Raji (cell line): ENCODE results near the gene TM9SF2.
A peak's percentile ranks its signal among the peaks of the same experiment; 100 is the strongest.

Experiments
- POLR2A ChIP-seq: IDR thresholded peaks from 2 replicates; pipeline ENCODE4 v1.6.1; 2011; ENCODE audit warnings: low read depth, low read length, control low read depth; ENCODE audit not compliant: insufficient read depth

The TM9SF2 gene

DNA sequence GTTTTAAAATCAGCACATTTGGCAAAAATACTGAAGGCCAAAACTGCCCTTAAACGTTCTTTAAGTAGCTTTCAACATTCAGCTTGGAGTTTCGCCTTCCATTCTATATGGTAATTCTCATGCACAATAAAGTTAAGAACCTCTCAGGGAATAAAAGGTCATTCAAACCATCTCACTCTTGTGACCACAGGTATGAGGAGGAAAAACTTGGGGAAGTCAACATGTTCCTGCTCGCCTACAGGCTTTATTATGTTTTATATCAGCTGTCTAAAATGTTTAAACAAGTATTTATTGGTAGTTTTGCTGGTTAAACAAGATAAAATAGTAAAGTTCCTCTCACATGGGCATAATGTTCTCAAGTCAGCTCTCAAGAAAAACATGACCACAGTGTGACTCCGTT is 19.9 kb upstream of the TM9SF2 start:
- TF ChIP-seq POLR2A: no peak

DNA sequence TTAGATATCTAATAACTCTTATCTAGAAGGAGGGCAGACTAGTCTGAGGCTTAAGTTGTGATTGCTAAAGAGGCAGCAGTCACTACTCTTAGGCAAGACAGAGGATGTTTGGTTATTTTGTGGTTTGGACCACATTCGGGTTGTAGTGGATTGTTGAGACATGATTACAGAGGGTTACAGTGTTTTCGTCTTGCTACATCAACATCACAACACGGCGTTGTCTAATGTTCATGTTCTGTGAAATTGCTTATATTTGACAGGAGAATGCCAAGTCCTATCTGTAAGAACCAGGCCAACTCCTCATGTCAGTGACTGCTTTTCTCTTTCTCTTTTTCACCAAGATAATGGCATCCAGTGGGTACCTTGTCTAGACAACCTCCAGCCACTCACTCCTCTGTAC is 16.8 kb upstream of the TM9SF2 start:
- no peak for TF ChIP-seq POLR2A

DNA sequence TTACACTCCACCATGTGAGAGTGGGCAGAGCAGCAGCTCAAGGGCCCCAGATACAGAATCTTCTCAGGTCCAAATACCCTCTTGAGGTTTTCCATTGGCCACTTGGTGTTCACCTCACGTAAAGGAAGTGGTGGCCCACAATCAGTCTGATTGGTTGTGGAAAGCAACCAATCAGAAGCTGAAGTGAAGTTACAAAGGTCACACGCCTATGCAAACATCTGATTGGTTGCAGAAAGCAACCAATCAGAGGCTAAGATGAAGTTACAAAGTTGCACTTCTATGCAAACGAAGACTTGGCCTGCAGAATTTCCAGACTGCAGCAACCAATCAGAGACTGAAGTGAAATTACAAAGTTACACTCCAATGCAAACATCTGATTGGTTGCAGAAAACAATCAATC is 14.3 kb upstream of the TM9SF2 start:
- no peak for TF ChIP-seq POLR2A

DNA sequence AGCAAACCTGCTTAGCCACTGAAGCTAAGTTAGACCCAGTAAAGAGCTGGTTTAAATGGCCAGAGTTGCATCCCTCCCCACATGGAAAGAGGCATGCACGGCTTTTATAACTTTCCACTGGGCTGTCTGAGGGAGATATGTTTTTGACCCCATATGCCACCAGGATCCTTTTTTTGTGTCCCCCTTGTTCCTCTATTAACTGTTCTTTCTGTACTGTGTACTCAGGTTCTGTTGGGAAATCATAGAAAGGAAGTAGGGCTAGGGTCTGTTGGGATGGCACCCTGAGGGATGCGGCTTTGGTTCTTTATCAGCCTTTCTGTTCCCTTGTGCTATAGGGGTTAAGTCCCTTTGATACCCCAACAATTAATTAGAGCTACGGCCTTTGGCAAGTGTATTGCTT is 12.2 kb upstream of the TM9SF2 start:
- no peak for TF ChIP-seq POLR2A

DNA sequence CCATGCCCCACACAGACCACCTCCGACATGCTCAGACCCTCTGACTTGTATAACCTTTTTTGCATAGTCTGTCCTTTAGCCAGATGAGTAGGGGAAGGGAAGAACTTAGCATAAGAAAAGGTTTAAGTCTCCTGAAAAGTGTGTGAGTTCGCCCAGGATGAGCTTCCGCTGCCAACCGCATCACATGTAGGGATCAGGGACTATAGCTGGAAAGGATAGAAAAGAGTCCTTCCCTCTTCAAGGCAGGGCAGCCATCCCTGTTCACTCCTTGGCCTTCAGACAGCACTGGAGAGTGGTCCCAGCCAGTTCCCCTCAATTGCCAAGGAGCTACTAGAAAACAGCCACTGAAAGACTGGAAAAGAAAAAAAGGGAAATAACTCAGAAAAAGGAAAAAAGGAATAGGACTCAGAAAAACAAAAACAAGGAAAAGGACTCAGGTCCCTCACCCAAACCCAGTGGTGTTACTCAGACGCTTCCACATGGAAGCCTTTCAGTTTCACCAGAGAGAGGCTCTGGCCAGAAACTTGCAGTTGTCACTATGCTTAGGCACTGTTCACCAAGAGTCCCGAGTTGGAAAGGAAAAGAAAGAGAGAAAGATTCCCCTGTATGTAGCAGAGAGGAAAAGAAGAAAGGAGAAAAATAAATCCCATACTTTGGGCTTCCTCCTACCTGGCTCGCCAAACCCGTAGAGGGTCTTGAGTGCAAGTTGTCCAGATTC is 5.6 kb upstream of the TM9SF2 start:
- TF ChIP-seq POLR2A: no peak

DNA sequence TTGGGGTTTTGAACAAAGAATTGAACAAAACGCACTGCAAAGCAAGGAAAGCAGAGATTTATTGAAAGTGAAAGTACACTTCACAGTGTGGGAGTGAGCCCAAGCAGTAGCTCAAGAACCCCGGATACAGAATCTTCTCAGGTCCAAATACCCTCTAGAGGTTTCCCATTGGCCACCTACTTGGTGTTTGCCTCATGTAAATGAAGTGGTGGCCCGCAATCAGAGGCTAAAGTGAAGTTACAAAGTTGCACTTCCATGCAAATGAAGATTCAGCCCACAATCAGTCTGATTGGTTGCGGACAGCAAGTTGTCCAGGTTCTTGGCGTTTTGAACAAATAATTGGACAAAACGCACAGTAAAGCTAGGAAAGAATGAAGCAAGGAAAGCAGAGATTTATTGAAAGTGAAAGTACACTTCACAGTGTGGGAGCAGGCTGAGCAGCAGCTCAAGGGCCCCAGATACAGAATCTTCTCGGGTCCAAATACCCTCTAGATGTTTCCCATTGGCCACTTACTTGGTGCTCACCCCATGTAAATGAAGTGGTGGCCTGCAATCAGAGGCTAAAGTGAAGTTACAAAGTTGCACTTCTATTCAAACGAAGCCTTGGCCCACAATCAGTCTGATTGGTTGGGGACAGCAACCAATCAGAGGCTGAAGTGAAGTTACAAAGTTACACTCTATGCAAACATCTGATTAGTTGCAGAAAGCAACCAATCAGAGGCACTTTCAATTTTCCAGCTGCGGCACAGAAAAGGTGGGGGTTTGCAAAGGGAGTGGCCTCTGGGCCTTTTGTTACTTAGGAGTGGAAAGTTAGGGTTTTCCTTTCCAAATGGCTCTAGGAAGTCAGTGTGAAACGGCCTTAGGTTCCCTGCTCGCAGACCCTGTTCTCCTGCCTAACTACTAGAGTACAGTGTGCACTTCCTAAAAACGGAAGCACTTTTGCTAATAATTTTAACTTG is 4.8 kb upstream of the TM9SF2 start:
- TF ChIP-seq POLR2A: no peak

DNA sequence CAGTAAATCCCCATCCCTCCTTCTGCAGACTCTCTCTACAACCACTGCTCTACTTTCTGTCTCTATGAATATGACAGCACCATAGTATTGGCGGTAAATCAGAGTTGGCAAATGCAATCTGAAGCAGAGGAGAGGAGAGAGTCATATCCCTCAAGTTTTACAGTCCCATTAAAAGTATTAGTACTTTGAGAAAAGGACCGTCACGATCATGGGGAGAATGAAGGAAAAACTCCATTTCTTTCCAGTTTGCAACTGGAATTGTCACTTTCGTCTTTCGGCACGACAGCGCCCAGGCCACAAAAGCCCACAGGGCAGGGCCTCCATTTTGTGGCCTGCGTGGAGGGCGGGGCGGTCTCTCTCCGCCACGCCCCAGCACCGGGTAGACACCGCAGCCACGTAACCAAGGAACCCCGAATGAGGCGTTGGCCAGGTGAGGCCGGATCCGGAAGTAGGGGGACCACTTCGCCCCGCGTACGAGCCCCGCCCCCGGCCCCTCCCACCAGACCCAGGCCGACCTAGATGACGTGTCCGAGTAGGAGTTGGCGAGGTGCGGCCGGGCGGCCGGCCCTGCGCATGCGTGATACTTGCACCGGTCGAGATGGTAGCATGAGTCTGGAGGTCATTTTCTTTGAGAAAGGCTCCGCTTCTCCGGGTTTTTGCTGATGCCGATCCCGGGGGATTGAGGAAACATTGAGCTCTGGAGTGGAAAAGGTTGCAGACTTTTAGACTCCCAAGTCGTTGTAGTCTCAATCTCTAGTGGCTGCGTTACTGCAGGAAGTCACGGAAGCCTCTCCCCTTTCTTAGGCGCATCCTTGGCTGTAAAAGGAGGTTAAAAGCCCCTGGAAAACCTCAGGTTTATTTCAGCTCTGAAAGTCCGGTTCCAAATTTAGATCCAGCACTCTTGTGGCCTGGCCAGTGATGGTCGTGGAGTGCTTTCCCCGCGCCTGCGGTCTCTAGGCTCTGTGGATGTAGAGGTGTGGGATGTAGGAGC is 2.8 kb upstream of the TM9SF2 start:
- TF ChIP-seq POLR2A: peak; percentile 78

DNA sequence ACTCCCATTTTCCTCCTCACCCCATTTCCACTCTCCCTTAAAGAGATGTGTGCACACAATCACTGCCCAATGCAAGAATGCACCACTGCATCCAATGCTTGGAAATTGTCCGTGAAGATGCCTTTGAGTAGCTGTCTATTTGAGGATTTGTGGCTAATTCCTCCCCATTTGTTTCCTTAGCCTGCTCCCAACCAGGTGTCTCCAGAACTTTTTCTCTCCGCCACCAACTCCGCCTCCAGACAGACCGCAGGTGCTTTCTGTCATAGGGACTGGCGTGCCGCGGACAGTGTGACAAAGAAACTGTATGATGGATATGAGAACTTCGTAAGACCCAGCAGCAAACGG is 461 bp upstream of the TM9SF2 start:
- no peak for TF ChIP-seq POLR2A

DNA sequence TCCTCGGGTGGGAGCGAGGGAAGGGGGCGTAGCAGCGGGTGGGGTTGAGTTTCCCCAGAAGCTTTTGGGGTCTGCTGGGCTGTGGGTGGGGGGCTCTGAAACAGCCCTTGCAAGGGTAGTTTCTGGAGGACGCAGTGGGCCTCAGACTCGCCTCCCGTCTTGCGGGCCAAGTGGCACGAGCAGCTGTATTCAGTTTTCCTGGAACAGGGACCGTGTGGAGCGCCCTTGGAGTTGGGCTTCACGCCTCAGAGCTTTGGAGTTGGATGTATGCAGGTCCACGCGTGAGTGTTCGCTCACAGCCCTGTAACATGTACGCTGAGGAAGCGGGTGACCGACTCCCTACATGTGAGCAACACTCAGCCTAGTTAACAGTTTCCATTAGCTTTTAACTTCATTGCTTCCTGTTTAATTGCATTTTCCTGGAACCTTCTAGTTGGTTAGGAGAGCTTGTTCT is 603 bp downstream of the TM9SF2 start:
- TF ChIP-seq POLR2A: no peak

DNA sequence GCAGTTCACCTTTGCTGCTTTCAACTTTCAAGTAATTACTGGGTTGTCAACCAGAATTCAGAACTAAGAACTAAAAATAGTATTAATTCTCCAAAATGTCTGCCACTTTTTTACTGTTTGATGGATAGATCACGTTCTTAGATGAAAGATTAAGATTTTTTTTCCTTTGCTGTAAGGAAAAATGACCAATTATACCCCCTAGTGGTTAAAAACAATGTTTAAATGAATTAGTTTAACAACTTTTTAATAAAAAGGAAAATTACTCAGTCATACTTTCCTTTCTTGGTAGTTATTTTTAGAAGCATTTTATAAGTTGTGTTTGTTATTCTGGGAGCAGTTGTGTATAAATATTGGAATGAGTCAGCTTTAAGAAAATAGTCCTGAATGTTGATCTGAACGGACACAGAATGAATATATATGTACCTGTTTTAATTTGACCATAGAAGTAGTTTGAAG is 4.6 kb downstream of the TM9SF2 start:
- no peak for TF ChIP-seq POLR2A

DNA sequence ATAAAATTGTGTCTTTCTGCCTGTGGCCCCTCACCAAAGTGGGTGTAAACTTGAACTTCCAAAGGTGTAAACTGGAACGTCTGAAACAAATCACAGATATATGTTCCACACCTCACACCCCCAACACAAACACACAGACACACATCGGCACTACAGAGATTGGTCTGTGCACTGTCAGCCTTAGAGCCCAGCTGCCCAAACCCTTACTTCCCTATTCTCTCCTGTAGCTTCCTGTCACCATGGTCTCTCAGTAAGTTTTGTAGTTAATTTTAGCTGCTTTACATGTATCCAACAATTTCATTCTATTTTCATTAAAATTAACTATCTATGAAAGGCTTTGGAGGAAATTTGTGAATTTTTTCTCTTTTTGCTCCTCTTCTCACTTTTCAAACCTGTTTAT is 5.4 kb downstream of the TM9SF2 start:
- no peak for TF ChIP-seq POLR2A

DNA sequence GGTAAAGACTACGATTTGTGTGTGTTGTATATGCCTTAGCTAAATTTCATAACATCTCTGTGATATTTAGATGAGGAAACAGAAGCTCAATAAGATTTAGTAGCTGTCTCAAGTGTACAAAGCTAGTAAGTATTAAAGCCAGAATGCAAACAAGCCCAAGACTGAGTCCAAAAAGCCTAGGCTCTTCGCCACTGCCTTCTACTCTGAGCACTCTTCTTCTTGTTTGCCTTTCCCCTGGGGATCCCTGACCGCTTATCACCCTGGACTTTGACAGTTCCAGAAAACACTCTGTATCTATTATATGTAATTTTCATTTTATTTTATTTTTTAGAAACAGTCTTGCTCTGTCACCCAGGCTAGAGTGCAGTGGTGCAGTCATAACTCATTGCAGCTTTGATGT is 5.8 kb downstream of the TM9SF2 start:
- TF ChIP-seq POLR2A: no peak

DNA sequence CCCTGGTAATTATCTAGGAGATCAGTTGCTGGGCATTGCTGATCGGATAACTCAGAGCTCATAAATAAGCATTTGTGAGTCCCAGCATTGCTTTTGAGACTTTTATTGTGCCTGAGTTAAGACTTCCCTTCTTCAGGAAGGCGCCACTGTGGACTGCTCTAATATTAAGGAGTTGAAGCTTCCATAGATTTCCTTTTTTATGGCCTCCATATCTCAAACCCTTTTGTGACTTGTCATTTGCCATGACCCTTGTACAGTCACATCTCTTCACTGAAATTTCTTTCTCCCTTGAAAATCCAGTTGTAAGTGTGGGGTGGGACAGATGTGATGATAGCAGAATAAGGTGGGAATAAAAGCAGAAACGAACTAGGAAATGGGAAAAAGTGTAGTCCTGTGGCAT is 6.3 kb downstream of the TM9SF2 start:
- TF ChIP-seq POLR2A: no peak

DNA sequence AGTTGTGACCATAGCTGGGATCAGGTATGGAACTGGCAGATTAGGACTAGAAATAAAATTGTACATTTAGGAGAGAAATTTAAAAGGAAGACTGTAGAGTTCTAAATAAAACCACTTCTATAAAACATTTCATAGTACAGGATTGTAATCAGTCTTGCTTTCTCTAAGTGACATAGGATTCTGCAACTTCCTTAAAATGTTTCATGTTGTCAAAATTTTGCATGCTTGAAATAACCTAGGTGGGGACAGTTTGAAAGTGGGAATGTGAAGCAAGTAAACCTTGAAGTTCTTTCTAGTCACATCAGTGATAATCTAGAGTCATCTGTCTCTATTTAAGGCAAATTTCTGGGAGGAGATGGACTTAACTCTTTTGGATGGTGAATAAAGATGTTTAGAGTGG is 6.7 kb downstream of the TM9SF2 start:
- TF ChIP-seq POLR2A: no peak

DNA sequence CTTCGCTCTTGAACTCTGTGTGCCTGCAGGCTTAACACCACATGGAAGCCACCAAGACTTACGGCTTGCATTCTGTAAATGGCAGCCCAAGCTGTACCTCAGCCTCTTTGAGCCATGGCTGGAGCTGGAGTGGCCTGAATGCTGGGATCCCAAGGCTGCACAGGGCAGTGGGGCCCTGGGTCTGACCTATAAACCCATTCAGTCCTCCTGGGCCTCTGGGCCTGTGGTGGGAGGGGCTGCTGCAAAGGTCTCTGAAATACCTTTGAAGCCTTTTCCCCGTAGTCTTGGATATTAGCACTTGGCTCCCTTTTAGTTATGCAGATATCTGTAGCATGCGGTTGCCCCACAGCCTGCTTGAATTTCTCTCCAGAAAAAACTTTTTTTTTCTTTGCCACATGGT is 8.2 kb downstream of the TM9SF2 start:
- TF ChIP-seq POLR2A: no peak
